ENCODE results near the gene AKAP6.

AKAP6 gene

DNA sequence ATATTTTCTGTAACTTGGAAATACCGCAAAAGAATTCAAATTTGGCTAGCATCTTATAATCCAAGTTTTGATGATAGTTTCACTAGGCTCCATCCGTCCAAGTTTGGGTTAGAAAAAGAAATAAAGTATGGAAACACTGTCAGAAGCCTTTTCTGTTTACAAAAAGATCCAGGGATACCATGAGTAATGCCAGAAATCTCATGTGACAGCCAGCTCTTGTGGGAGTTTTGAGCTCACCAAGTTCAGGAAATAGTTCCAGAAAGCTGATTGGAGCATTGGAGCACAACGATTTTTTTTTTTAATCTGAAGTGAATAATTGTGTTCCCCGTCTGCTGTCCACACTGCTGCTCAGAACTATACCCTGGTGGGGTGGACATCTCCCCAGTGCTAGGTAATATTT, 379.9 kb downstream of the AKAP6 start:
- TF ChIP-seq POLR2A (IDR thresholded peaks at IDR 0.05; ENCODE audit: low read depth, low read length) (no peak), PAX5 (IDR thresholded peaks at IDR 0.05; ENCODE audit: insufficient read depth, low read length, severe bottlenecking) (no peak), POU2F2 (IDR thresholded peaks at IDR 0.05; ENCODE audit: low read depth, low read length) (no peak), TAF1 (IDR thresholded peaks at IDR 0.05; ENCODE audit: low read depth, low read length) (no peak), SPI1 (IDR thresholded peaks at IDR 0.05; ENCODE audit: low read depth, low read length) (no peak), POLR2AphosphoS5 (IDR thresholded peaks at IDR 0.05; ENCODE audit: low read depth, low read length) (no peak)
- FAIRE-seq, result no peak
- no peak for DNase-seq (ENCODE audit: insufficient read length, low spot score)

GRCh38 chr14:32710231-32710671, 381.2 kb downstream of the AKAP6 start:
- no peak for DNase-seq (ENCODE audit: insufficient read length, low spot score)
- no peak for TF ChIP-seq POLR2AphosphoS5 (IDR thresholded peaks at IDR 0.05; ENCODE audit: low read depth, low read length)
- TF ChIP-seq PAX5 (IDR thresholded peaks at IDR 0.05; ENCODE audit: insufficient read depth, low read length, severe bottlenecking), result no peak
- no peak for TF ChIP-seq POLR2A (IDR thresholded peaks at IDR 0.05; ENCODE audit: low read depth, low read length)
- no peak for TF ChIP-seq TAF1 (IDR thresholded peaks at IDR 0.05; ENCODE audit: low read depth, low read length)
- TF ChIP-seq POU2F2 (IDR thresholded peaks at IDR 0.05; ENCODE audit: low read depth, low read length), result no peak
- TF ChIP-seq SPI1 (IDR thresholded peaks at IDR 0.05; ENCODE audit: low read depth, low read length), result no peak
- FAIRE-seq, result no peak

DNA sequence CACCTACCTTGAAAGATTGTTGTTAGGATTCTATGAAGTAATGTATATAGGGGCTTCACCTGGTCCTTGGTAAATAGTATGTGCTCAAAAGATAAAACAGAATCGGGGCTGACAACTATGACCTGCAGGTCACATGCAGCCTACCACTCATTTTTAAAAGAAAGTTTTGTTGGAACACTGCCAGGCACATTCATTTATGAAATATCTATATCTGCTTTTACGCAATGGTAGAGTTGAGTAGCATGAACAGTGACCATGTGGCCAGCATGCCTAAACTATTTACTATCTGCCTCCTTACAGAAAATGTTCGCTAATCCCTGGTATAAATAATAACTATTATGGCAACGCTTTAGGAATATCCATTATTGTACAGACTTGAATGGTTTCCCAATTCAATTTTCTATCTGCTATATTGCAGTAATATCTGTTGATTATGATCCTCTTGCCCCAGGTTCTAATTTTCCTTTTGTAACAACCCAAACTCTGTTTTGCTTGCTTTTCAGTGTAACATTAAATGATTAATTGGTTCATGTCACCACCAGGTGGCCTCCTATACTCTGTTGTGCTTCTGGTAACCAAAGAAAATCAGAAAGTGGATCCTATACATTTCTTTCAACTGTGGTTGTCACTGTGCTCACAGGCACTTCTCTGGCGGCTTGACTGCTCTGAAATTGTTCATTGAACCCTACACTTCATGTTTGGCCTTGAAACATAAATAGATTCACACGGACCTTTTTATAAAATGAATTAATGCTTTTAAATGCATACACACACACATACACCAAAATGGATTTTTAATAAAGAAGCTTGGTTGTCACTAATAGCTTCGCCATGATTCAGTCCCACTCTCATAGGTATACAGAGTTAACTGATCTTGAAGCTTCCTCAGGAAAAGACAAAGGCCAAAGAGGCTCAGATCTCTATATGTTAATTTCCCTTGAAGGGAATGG, 381.9 kb downstream of the AKAP6 start:
- FAIRE-seq, result no peak
- TF ChIP-seq SPI1 (IDR thresholded peaks at IDR 0.05; ENCODE audit: low read depth, low read length), result no peak
- TF ChIP-seq POLR2AphosphoS5 (IDR thresholded peaks at IDR 0.05; ENCODE audit: low read depth, low read length), result no peak
- no peak for TF ChIP-seq POLR2A (IDR thresholded peaks at IDR 0.05; ENCODE audit: low read depth, low read length)
- no peak for TF ChIP-seq PAX5 (IDR thresholded peaks at IDR 0.05; ENCODE audit: insufficient read depth, low read length, severe bottlenecking)
- no peak for TF ChIP-seq POU2F2 (IDR thresholded peaks at IDR 0.05; ENCODE audit: low read depth, low read length)
- no peak for TF ChIP-seq TAF1 (IDR thresholded peaks at IDR 0.05; ENCODE audit: low read depth, low read length)
- no peak for DNase-seq (ENCODE audit: insufficient read length, low spot score)

DNA sequence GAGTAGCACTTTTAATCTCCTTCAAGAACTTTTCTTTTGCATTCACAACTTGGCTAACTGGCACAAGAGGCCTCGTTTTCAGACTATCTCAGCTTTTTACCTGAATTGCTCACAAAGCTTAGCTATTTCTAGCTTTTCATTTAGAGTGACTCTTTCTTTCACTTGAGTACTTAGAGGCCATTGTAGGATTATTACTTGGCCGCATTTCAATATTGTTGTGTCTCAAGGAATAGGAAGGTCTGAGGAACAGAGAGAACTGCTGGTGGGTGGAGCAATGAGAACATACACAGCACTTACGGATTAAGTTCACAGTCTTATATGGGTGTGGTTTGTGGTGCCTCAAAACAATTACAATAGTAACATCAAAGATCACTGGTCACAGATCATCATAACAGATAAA, 384.8 kb downstream of the AKAP6 start:
- no peak for TF ChIP-seq SPI1 (IDR thresholded peaks at IDR 0.05; ENCODE audit: low read depth, low read length)
- TF ChIP-seq POLR2A (IDR thresholded peaks at IDR 0.05; ENCODE audit: low read depth, low read length), result no peak
- no peak for TF ChIP-seq POU2F2 (IDR thresholded peaks at IDR 0.05; ENCODE audit: low read depth, low read length)
- TF ChIP-seq PAX5 (IDR thresholded peaks at IDR 0.05; ENCODE audit: insufficient read depth, low read length, severe bottlenecking), result no peak
- no peak for TF ChIP-seq TAF1 (IDR thresholded peaks at IDR 0.05; ENCODE audit: low read depth, low read length)
- TF ChIP-seq POLR2AphosphoS5 (IDR thresholded peaks at IDR 0.05; ENCODE audit: low read depth, low read length), result no peak
- no peak for DNase-seq (ENCODE audit: insufficient read length, low spot score)
- no peak for FAIRE-seq

GRCh38 chr14:32719601-32720000, 390.5 kb downstream of the AKAP6 start:
- TF ChIP-seq PAX5 (IDR thresholded peaks at IDR 0.05; ENCODE audit: insufficient read depth, low read length, severe bottlenecking) (no peak), TAF1 (IDR thresholded peaks at IDR 0.05; ENCODE audit: low read depth, low read length) (no peak), POU2F2 (IDR thresholded peaks at IDR 0.05; ENCODE audit: low read depth, low read length) (no peak), POLR2A (IDR thresholded peaks at IDR 0.05; ENCODE audit: low read depth, low read length) (no peak), SPI1 (IDR thresholded peaks at IDR 0.05; ENCODE audit: low read depth, low read length) (no peak), POLR2AphosphoS5 (IDR thresholded peaks at IDR 0.05; ENCODE audit: low read depth, low read length) (no peak)
- DNase-seq (ENCODE audit: insufficient read length, low spot score), result no peak
- no peak for FAIRE-seq

- no peak for TF ChIP-seq SPI1 (IDR thresholded peaks at IDR 0.05; ENCODE audit: low read depth, low read length)
- TF ChIP-seq POLR2AphosphoS5 (IDR thresholded peaks at IDR 0.05; ENCODE audit: low read depth, low read length), result no peak
- no peak for TF ChIP-seq POLR2A (IDR thresholded peaks at IDR 0.05; ENCODE audit: low read depth, low read length)
- TF ChIP-seq POU2F2 (IDR thresholded peaks at IDR 0.05; ENCODE audit: low read depth, low read length), result no peak
- TF ChIP-seq TAF1 (IDR thresholded peaks at IDR 0.05; ENCODE audit: low read depth, low read length), result no peak
- no peak for TF ChIP-seq PAX5 (IDR thresholded peaks at IDR 0.05; ENCODE audit: insufficient read depth, low read length, severe bottlenecking)
- DNase-seq (ENCODE audit: insufficient read length, low spot score) (no peak), FAIRE-seq (no peak)
These were observed 391.8 kb downstream of the AKAP6 start for GRCh38 chr14:32720927-32721326.

DNA sequence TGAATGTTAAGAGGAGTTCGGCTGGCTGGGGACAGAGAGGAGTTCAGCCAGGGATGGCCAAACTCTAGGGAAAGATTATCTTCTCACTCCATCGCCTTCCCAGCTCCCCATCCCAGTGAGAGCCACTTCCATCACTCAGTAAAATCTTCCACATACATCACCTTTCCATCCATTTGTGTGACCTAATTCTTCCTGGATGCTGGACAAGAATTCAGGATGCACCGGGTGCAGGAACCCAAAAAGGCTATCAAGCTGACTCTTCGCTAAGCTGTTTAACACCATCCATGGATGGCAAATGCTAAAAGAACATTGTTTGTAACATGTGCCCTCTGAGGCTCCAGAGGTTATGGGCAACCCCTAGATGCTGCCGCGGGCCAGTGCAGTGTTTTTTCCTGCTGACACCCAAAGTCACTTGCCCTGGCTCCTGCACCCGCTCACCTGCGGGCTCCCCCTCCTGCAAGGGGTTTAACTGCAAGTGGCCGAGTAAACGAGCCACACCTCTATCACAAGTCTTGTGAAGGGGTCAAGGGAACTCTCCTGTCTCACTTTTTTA, 393.6 kb downstream of the AKAP6 start:
- DNase-seq (ENCODE audit: insufficient read length, low spot score), result no peak
- TF ChIP-seq PAX5 (IDR thresholded peaks at IDR 0.05; ENCODE audit: insufficient read depth, low read length, severe bottlenecking) (no peak), POLR2A (IDR thresholded peaks at IDR 0.05; ENCODE audit: low read depth, low read length) (no peak), SPI1 (IDR thresholded peaks at IDR 0.05; ENCODE audit: low read depth, low read length) (no peak), POU2F2 (IDR thresholded peaks at IDR 0.05; ENCODE audit: low read depth, low read length) (no peak), POLR2AphosphoS5 (IDR thresholded peaks at IDR 0.05; ENCODE audit: low read depth, low read length) (no peak), TAF1 (IDR thresholded peaks at IDR 0.05; ENCODE audit: low read depth, low read length) (no peak)
- no peak for FAIRE-seq

DNA sequence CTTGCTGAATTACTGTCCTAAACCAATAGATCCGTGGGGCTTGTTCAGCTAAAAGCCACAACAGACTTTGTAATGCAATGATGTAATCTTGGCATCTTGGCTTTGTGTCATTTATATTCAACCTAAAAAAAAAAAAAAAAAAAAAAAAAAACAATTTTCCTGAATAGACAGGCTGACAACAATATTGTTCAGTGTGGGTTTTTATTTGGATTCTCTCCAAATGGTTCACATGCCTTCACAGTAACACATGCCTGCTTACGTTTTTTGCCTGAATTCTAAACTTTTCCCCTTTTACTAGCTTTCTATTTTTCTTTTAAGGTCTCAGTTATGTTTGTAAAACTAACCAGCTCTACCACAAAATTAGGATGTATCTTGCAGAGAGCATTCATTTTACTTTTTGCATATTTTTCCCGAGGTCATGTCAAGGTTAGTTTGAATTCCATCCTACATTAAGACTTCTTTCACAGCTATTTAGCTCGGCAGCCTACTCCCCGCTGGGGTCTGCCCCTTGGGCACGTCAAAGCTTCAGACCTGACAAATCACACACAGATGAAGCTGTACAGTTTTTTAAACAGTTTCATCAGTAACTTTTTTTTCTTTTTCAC, 395.9 kb downstream of the AKAP6 start:
- no peak for TF ChIP-seq PAX5 (IDR thresholded peaks at IDR 0.05; ENCODE audit: insufficient read depth, low read length, severe bottlenecking)
- no peak for TF ChIP-seq POU2F2 (IDR thresholded peaks at IDR 0.05; ENCODE audit: low read depth, low read length)
- TF ChIP-seq SPI1 (IDR thresholded peaks at IDR 0.05; ENCODE audit: low read depth, low read length), result no peak
- TF ChIP-seq TAF1 (IDR thresholded peaks at IDR 0.05; ENCODE audit: low read depth, low read length), result no peak
- no peak for TF ChIP-seq POLR2A (IDR thresholded peaks at IDR 0.05; ENCODE audit: low read depth, low read length)
- TF ChIP-seq POLR2AphosphoS5 (IDR thresholded peaks at IDR 0.05; ENCODE audit: low read depth, low read length), result no peak
- FAIRE-seq (no peak), DNase-seq (ENCODE audit: insufficient read length, low spot score) (no peak)

DNA sequence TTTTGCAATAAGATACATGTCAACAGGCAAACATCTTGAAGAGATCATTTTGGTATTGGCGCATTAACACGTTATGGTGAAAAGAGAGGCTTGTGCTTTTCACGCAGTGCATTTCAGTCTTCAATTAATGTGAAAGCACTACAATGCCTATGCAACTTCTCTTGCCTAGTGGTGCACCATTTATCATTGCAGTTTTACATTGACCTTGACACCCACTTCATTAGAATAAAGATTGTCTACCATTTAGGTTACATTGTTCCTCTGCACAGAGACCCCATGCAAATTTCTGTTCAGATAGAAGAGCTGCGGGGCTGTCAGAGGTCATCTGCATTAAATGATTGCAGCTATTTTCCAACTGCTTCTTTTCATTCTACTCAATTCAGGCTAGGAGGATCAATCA, 397.4 kb downstream of the AKAP6 start:
- FAIRE-seq, result no peak
- no peak for DNase-seq (ENCODE audit: insufficient read length, low spot score)
- TF ChIP-seq POU2F2 (IDR thresholded peaks at IDR 0.05; ENCODE audit: low read depth, low read length), result no peak
- no peak for TF ChIP-seq POLR2AphosphoS5 (IDR thresholded peaks at IDR 0.05; ENCODE audit: low read depth, low read length)
- TF ChIP-seq SPI1 (IDR thresholded peaks at IDR 0.05; ENCODE audit: low read depth, low read length), result no peak
- no peak for TF ChIP-seq TAF1 (IDR thresholded peaks at IDR 0.05; ENCODE audit: low read depth, low read length)
- TF ChIP-seq PAX5 (IDR thresholded peaks at IDR 0.05; ENCODE audit: insufficient read depth, low read length, severe bottlenecking), result no peak
- TF ChIP-seq POLR2A (IDR thresholded peaks at IDR 0.05; ENCODE audit: low read depth, low read length), result no peak

Measured in GM12891 (cell line).